Measurements from ENCODE around the gene ANK2. TPM values are rescaled to one million over a fixed set of nuclear protein-coding genes. Genes with fewer than 3 reads are reported as not detected.
"Not testable (repeated sequence)": the region's sequence is repeated elsewhere in the genome, so short reads cannot be mapped to it uniquely, and the experiment has no call there.

ANK2 gene
- total and polyA plus RNA-seq, 10 donors: 5.3 to 158 (median 72.9) TPM

- Histone ChIP-seq H3K27me3 (replicated peaks in 1 of 7) (no peaks in the 10 kb centered on the region), H3K9me3 (no peaks in the 10 kb centered on the region), H3K4me3 (no peak overlapping the region), H3K4me1 (no peaks in the 10 kb centered on the region), H3K27ac (no peak overlapping the region), H3K36me3 (no peaks in the 10 kb centered on the region)
- intact Hi-C loops (cut with DNase I; ENCODE audit: low total_unique reads): no loop called here
- no peak for TF ChIP-seq POLR2AphosphoS5 (IDR thresholded peaks at IDR 0.05)
- TF ChIP-seq POLR2A (IDR thresholded peaks at IDR 0.05): no peak
- no peak for TF ChIP-seq CTCF (IDR thresholded peaks at IDR 0.05 in 8 of 11, conservative IDR thresholded peaks at IDR 0.05 in 3 of 11)
- DNase-seq: no peak
Measured at GRCh38 chr4:113060853-113061252, 11.4 kb downstream of the ANK2 start.

- no peak for DNase-seq
- H3K27ac ChIP-seq: no peak overlapping the region
- H3K36me3 ChIP-seq: no peaks in the 10 kb centered on the region
- TF ChIP-seq POLR2A (IDR thresholded peaks at IDR 0.05) (no peak), POLR2AphosphoS5 (IDR thresholded peaks at IDR 0.05) (no peak), CTCF (IDR thresholded peaks at IDR 0.05 in 8 of 11, conservative IDR thresholded peaks at IDR 0.05 in 3 of 11) (no peak)
- no peaks in the 10 kb centered on the region for H3K27me3 ChIP-seq (replicated peaks in 1 of 7)
- no peak overlapping the region for H3K4me3 ChIP-seq
- H3K4me1 ChIP-seq: no peaks in the 10 kb centered on the region
- H3K9me3 ChIP-seq: no peaks in the 10 kb centered on the region
- 50 to 57% (median 51%) methylated on average over 5 of the region's 5 CpGs for WGBS, 5 donors
- intact Hi-C loops (cut with DNase I; ENCODE audit: low total_unique reads): no loop called here
Measured at GRCh38 chr4:113064244-113064643, 14.8 kb downstream of the ANK2 start.

- DNase-seq: no peak
- no peaks in the 10 kb centered on the region for H3K9me3 ChIP-seq
- intact Hi-C loops (cut with DNase I; ENCODE audit: low total_unique reads): no loop called here
- WGBS, 5 donors: 76 to 86% (median 82%) methylated on average over 3 of the region's 3 CpGs
- TF ChIP-seq POLR2AphosphoS5 (IDR thresholded peaks at IDR 0.05): no peak
- no peak for TF ChIP-seq POLR2A (IDR thresholded peaks at IDR 0.05)
- no peak for TF ChIP-seq CTCF (IDR thresholded peaks at IDR 0.05 in 8 of 11, conservative IDR thresholded peaks at IDR 0.05 in 3 of 11)
- H3K4me1 ChIP-seq: no peaks in the 10 kb centered on the region
- no peak overlapping the region for H3K27ac ChIP-seq
- H3K36me3 ChIP-seq: no peaks in the 10 kb centered on the region
- no peaks in the 10 kb centered on the region for H3K27me3 ChIP-seq (replicated peaks in 1 of 7)
- no peak overlapping the region for H3K4me3 ChIP-seq
Measured at GRCh38 chr4:113065629-113066028, 16.2 kb downstream of the ANK2 start.

- H3K9me3 ChIP-seq; H3K36me3 ChIP-seq; H3K4me1 ChIP-seq; DNase-seq; intact Hi-C loops (cut with DNase I; ENCODE audit: low total_unique reads); H3K27ac ChIP-seq; H3K27me3 ChIP-seq (replicated peaks in 1 of 7); H3K4me3 ChIP-seq: not testable (repeated sequence)
- 82 to 91% (median 88%) methylated on average over 3 of the region's 3 CpGs for WGBS, 5 donors
Measured at GRCh38 chr4:113068771-113069170, 19.3 kb downstream of the ANK2 start.

- H3K4me1 ChIP-seq: no peaks in the 10 kb centered on the region
- intact Hi-C loops (cut with DNase I; ENCODE audit: low total_unique reads): no loop called here
- TF ChIP-seq POLR2AphosphoS5 (IDR thresholded peaks at IDR 0.05) (no peak), CTCF (IDR thresholded peaks at IDR 0.05 in 8 of 11, conservative IDR thresholded peaks at IDR 0.05 in 3 of 11) (no peak), POLR2A (IDR thresholded peaks at IDR 0.05) (no peak)
- peaks cover 0 to 6% (median 0%) of the 10 kb centered on the region in 8 donors for H3K9me3 ChIP-seq
- no peak overlapping the region for H3K4me3 ChIP-seq
- no peaks in the 10 kb centered on the region for H3K36me3 ChIP-seq
- WGBS, 5 donors: 80 to 85% (median 83%) methylated on average over 7 of the region's 7 CpGs
- H3K27me3 ChIP-seq (replicated peaks in 1 of 7): no peaks in the 10 kb centered on the region
- H3K27ac ChIP-seq: no peak overlapping the region
- DNase-seq: no peak
Measured at GRCh38 chr4:113069212-113069892, 19.9 kb downstream of the ANK2 start.
